NT2/D1 (cell line): ENCODE results near the gene PTPRN2.

ENCODE experiments used
- SUZ12 ChIP-seq: IDR thresholded peaks from 2 replicates; pipeline ENCODE4 v1.6.1; 2011; ENCODE audit not compliant: insufficient read length, insufficient read depth; ENCODE audit errors: extremely low read depth
- YY1 ChIP-seq: IDR thresholded peaks from 2 replicates; pipeline ENCODE4 v1.6.1; 2011; ENCODE audit not compliant: insufficient read length, insufficient read depth

GRCh38 chr7:157944734-157945291 lies 642.8 kb downstream of the PTPRN2 start:
- TF ChIP-seq YY1 (no peak), SUZ12 (no peak)
